ENCODE results near the gene NTNG1. TPM values are rescaled to one million over a fixed set of nuclear protein-coding genes. Genes with fewer than 3 reads are reported as not detected.
A peak's percentile ranks its signal among the peaks of the same experiment; 100 is the strongest.

The NTNG1 gene
- total RNA-seq, 6 experiments from 2014 or later = not detected

- ATAC-seq (no peak), DNase-seq (no peak)
- WGBS (ENCODE audit: insufficient coverage, low coverage, low lambda C conversion rate, missing lambda C conversion rate) = 5% methylated on average over 1 of the region's 1 CpG
- no peaks in the 10 kb centered on the region for H3K4me1 ChIP-seq
- no peaks in the 10 kb centered on the region for H3K9me3 ChIP-seq
- intact Hi-C loops (cut with DNase I) = no loop called here
- no peaks in the 10 kb centered on the region for H3K27me3 ChIP-seq
- no peaks in the 10 kb centered on the region for H3K36me3 ChIP-seq
- no peak overlapping the region for H3K4me3 ChIP-seq
- no peak for TF ChIP-seq CTCF (IDR thresholded peaks at IDR 0.05)
- TF ChIP-seq POLR2A (IDR thresholded peaks at IDR 0.05) = no peak
- H3K27ac ChIP-seq = no peak overlapping the region
Observed at GRCh38 chr1:107276247-107276646, 135.4 kb downstream of the NTNG1 start.

- WGBS (ENCODE audit: insufficient coverage, low coverage, low lambda C conversion rate, missing lambda C conversion rate) = 14% methylated on average over 4 of the region's 4 CpGs
- intact Hi-C loops (cut with DNase I) = no loop called here
- no peak overlapping the region for H3K4me3 ChIP-seq
- ATAC-seq (peak; percentile 30 to 73 (median 64)), DNase-seq (peak in 1 of 3 donors; percentile 14)
- no peaks in the 10 kb centered on the region for H3K4me1 ChIP-seq
- H3K27me3 ChIP-seq = no peaks in the 10 kb centered on the region
- H3K27ac ChIP-seq = no peak overlapping the region
- no peaks in the 10 kb centered on the region for H3K36me3 ChIP-seq
- TF ChIP-seq POLR2A (IDR thresholded peaks at IDR 0.05) (no peak), CTCF (IDR thresholded peaks at IDR 0.05) (peak; percentile 10 to 49 (median 36))
- no peaks in the 10 kb centered on the region for H3K9me3 ChIP-seq
Observed at GRCh38 chr1:107277022-107277421, 136.2 kb downstream of the NTNG1 start.

- Histone ChIP-seq H3K27me3 (no peaks in the 10 kb centered on the region), H3K27ac (no peak overlapping the region)
- WGBS (ENCODE audit: insufficient coverage, low coverage, low lambda C conversion rate, missing lambda C conversion rate) = 61% methylated on average over 4 of the region's 4 CpGs
Observed at GRCh38 chr1:107286125-107286524, 145.3 kb downstream of the NTNG1 start.

GRCh38 chr1:107291987-107292386 is 151.1 kb downstream of the NTNG1 start:
- Histone ChIP-seq H3K27me3 (no peaks in the 10 kb centered on the region), H3K36me3 (no peaks in the 10 kb centered on the region), H3K4me1 (no peaks in the 10 kb centered on the region), H3K27ac (no peak overlapping the region), H3K9me3 (no peaks in the 10 kb centered on the region), H3K4me3 (no peak overlapping the region)
- ATAC-seq = no peak
- WGBS (ENCODE audit: insufficient coverage, low coverage, low lambda C conversion rate, missing lambda C conversion rate) = 56% methylated on average over 5 of the region's 5 CpGs
- no peak for DNase-seq
- intact Hi-C loops (cut with DNase I) = no loop called here
- TF ChIP-seq POLR2A (IDR thresholded peaks at IDR 0.05) = no peak
- TF ChIP-seq CTCF (IDR thresholded peaks at IDR 0.05) = no peak

More at GRCh38 chr1:107286125-107286524, 145.3 kb downstream of the NTNG1 start:
- no peak for ATAC-seq
- no peaks in the 10 kb centered on the region for H3K9me3 ChIP-seq
- H3K4me1 ChIP-seq = no peaks in the 10 kb centered on the region
- H3K36me3 ChIP-seq = no peaks in the 10 kb centered on the region
- intact Hi-C loops (cut with DNase I) = no loop called here
- no peak overlapping the region for H3K4me3 ChIP-seq
- DNase-seq = no peak
- TF ChIP-seq POLR2A (IDR thresholded peaks at IDR 0.05) = no peak
- no peak for TF ChIP-seq CTCF (IDR thresholded peaks at IDR 0.05)

Measured in right lobe of liver (tissue), 6 donors.